Measurements from ENCODE around the gene AOX1. TPM values are rescaled to one million over a fixed set of nuclear protein-coding genes. Genes with fewer than 3 reads are reported as not detected.

AOX1 gene
- total and polyA plus RNA-seq, 2 experiments from 2014 or later, result 1.4 to 5.0 TPM

- TF ChIP-seq, protein P1, sequence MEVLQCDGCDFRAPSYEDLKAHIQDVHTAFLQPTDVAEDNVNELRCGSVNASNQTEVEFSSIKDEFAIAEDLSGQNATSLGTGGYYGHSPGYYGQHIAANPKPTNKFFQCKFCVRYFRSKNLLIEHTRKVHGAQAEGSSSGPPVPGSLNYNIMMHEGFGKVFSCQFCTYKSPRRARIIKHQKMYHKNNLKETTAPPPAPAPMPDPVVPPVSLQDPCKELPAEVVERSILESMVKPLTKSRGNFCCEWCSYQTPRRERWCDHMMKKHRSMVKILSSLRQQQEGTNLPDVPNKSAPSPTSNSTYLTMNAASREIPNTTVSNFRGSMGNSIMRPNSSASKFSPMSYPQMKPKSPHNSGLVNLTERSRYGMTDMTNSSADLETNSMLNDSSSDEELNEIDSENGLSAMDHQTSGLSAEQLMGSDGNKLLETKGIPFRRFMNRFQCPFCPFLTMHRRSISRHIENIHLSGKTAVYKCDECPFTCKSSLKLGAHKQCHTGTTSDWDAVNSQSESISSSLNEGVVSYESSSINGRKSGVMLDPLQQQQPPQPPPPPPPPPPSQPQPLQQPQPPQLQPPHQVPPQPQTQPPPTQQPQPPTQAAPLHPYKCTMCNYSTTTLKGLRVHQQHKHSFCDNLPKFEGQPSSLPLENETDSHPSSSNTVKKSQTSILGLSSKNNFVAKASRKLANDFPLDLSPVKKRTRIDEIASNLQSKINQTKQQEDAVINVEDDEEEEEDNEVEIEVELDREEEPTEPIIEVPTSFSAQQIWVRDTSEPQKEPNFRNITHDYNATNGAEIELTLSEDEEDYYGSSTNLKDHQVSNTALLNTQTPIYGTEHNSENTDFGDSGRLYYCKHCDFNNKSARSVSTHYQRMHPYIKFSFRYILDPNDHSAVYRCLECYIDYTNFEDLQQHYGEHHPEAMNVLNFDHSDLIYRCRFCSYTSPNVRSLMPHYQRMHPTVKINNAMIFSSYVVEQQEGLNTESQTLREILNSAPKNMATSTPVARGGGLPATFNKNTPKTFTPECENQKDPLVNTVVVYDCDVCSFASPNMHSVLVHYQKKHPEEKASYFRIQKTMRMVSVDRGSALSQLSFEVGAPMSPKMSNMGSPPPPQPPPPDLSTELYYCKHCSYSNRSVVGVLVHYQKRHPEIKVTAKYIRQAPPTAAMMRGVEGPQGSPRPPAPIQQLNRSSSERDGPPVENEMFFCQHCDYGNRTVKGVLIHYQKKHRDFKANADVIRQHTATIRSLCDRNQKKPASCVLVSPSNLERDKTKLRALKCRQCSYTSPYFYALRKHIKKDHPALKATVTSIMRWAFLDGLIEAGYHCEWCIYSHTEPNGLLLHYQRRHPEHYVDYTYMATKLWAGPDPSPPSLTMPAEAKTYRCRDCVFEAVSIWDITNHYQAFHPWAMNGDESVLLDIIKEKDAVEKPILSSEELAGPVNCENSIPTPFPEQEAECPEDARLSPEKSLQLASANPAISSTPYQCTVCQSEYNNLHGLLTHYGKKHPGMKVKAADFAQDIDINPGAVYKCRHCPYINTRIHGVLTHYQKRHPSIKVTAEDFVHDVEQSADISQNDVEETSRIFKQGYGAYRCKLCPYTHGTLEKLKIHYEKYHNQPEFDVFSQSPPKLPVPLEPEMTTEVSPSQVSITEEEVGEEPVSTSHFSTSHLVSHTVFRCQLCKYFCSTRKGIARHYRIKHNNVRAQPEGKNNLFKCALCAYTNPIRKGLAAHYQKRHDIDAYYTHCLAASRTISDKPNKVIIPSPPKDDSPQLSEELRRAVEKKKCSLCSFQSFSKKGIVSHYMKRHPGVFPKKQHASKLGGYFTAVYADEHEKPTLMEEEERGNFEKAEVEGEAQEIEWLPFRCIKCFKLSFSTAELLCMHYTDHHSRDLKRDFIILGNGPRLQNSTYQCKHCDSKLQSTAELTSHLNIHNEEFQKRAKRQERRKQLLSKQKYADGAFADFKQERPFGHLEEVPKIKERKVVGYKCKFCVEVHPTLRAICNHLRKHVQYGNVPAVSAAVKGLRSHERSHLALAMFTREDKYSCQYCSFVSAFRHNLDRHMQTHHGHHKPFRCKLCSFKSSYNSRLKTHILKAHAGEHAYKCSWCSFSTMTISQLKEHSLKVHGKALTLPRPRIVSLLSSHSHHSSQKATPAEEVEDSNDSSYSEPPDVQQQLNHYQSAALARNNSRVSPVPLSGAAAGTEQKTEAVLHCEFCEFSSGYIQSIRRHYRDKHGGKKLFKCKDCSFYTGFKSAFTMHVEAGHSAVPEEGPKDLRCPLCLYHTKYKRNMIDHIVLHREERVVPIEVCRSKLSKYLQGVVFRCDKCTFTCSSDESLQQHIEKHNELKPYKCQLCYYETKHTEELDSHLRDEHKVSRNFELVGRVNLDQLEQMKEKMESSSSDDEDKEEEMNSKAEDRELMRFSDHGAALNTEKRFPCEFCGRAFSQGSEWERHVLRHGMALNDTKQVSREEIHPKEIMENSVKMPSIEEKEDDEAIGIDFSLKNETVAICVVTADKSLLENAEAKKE (CRISPR knock-in tag; IDR thresholded peaks at IDR 0.05), result no peak
These were observed 76.9 kb downstream of the AOX1 start (continued) for GRCh38 chr2:200662727-200663126.

DNA sequence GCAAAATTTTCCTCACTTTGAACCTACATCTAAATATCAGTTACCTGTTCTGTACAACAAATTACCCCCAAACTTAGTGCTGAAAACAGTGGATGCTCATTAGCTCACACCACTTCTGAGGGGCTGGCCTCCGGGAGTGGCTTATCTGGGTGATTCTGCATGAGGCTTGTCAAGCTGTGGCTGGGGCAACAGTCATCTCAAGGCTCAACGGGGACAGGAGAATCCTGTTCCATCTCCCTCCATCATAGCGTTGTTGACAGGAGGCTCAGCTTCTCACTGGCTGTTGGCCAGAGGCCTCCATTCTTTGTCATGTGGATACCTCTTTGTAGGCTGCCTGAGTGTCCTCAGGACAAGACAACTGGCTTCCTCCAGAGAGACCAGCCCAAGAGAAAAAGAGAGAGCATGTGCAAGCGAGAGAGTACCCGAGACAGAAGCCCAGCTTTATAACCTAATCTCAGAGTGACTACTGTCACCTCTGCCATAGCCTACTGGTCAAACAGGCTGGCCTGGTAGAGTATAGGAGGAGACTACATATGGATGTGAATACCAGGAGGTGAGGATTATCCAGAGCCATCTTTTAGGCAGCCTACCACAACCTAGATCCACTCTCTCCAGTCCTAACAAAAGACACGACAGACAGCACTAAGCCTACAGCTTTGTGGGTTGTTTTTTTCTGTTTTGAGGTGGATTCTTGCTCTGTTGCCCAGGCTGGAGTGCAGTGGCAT lies 79.1 kb downstream of the AOX1 start:
- no peaks in the 10 kb centered on the region for H3K36me3 Mint-ChIP-seq (ENCODE audit: low read depth)
- no peaks in the 10 kb centered on the region for H3K9me3 Mint-ChIP-seq
- no peaks in the 10 kb centered on the region for H3K4me1 ChIP-seq (ENCODE audit: insufficient read depth)
- no peak overlapping the region for H3K4me3 ChIP-seq
- no peak overlapping the region for H3K4me2 ChIP-seq
- no peaks in the 10 kb centered on the region for H4K20me1 ChIP-seq (replicated peaks; ENCODE audit: insufficient read depth)
- H2AFZ ChIP-seq, result no peak overlapping the region
- H3K27ac ChIP-seq (ENCODE audit: low read depth), result no peak overlapping the region
- H3K27me3 Mint-ChIP-seq (ENCODE audit: insufficient read depth, low read depth, poor library complexity), result peaks cover 1% of the 10 kb centered on the region
- no peaks in the 10 kb centered on the region for H3K9me2 ChIP-seq (ENCODE audit: insufficient read depth)
- peaks cover 2% of the 10 kb centered on the region; the same call in 1 of the 3 replicates for H3K4me1 Mint-ChIP-seq
- H3K79me2 ChIP-seq (replicated peaks; ENCODE audit: insufficient read depth), result no peaks in the 10 kb centered on the region
- H3F3A ChIP-seq (replicated peaks; ENCODE audit: low read depth), result no peaks in the 10 kb centered on the region
- H3K36me3 ChIP-seq (ENCODE audit: insufficient read depth), result no peaks in the 10 kb centered on the region
- no peak overlapping the region for H3K4me3 Mint-ChIP-seq
- H3K27me3 ChIP-seq (ENCODE audit: insufficient read depth), result no peaks in the 10 kb centered on the region
- H3K27ac Mint-ChIP-seq, result no peak overlapping the region
- no peak for ATAC-seq
- no peak for DNase-seq (ENCODE audit: low spot score)
- TF ChIP-seq NANOG (IDR thresholded peaks at IDR 0.05; ENCODE audit: borderline replicate concordance) (no peak), EZH2phosphoT487 (IDR thresholded peaks at IDR 0.05; ENCODE audit: unreplicated experiment) (no peak)
- TF ChIP-seq, protein P1 (CRISPR knock-in tag; IDR thresholded peaks at IDR 0.05), result no peak
- TF ChIP-seq, protein P2, sequence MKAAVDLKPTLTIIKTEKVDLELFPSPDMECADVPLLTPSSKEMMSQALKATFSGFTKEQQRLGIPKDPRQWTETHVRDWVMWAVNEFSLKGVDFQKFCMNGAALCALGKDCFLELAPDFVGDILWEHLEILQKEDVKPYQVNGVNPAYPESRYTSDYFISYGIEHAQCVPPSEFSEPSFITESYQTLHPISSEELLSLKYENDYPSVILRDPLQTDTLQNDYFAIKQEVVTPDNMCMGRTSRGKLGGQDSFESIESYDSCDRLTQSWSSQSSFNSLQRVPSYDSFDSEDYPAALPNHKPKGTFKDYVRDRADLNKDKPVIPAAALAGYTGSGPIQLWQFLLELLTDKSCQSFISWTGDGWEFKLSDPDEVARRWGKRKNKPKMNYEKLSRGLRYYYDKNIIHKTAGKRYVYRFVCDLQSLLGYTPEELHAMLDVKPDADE (IDR thresholded peaks at IDR 0.05), result no peak

Measured in GM23338 (cell line).